Lower leg skin (tissue), 4 donors: Measurements from ENCODE around the gene ZNF341. TPM values are rescaled to one million over a fixed set of nuclear protein-coding genes. Genes with fewer than 3 reads are reported as not detected.

Experiments used
- DNase-seq, 2 donors: peaks; one replicate each; pipeline ENCODE4 v3.0.0-alpha.2; 2019; ENCODE audit warnings: low spot score in 2 of 2
- H3K4me3 ChIP-seq: fragments of 200-600 bp; sonication (generic); 2 replicates; pipeline ENCODE4 v1.5.1; 2017; ENCODE audit warnings: mild to moderate bottlenecking, low read depth; ENCODE audit not compliant: poor library complexity, severe bottlenecking
- POLR2A ChIP-seq, 2 donors: fragments of 450-650 bp; IDR thresholded peaks; one replicate each; pipeline ENCODE4 v1.6.1; 2016 to 2017; ENCODE audit warnings: antibody characterized with exemption in 2 of 2, mild to moderate bottlenecking in 1 of 2, moderate library complexity in 1 of 2
- WGBS, 2 donors: methylation state at CpG; one replicate each; pipeline ENCODE4 v1.1.5; 2018; 5-methylcytosine and 5-hydroxymethylcytosine counted together
- intact Hi-C: fragments of 100-400 bp; cut with DNase I; formaldehyde crosslinking; loops from one replicate; pipeline ENCODE4 v1.15.0; 2023; ENCODE audit warnings: low total_unique reads
- total RNA-seq, 4 donors: library from RNA; depleted of rRNA; stranded (reverse); fragments of >200 nt; gene quantifications; one replicate each; pipeline ENCODE4 v1.1.0, GENCODE V29; 2016
- TF ChIP-seq, protein P1 (sequence below), 3 donors: fragments of 450-650 bp; IDR thresholded peaks; one replicate each; pipeline ENCODE4 v1.5.1; 2016; ENCODE audit warnings: antibody characterized with exemption in 3 of 3, mild to moderate bottlenecking in 3 of 3, moderate library complexity in 2 of 3

ZNF341 gene
- total RNA-seq, 4 donors from 2014 or later, result 3.5 to 5.4 (median 4.2) TPM

DNA sequence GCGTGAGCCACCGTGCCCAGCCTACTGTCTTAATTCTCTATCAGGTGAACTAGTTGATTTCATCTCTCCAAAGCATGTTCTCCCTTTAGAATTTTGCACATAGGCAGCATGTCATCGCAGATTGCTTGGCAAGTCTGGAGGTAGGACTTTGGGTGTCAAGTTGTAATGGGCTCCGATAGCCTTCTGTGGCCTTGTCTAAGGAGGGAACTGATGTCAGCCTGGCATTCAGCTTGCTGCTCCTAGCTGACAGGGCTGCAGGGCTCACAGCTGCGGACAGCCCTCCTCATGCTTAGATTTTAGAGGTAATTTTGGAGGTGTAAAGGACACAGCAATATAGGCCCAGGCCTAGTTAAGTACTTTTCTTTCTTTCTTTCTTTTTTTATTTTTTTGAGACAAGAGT lies 90.6 kb downstream of the ZNF341 start:
- WGBS, 2 donors, result 95 to 99% methylated on average over 5 of the region's 5 CpGs
- TF ChIP-seq POLR2A (IDR thresholded peaks at IDR 0.05), result no peak
- TF ChIP-seq, protein P1, sequence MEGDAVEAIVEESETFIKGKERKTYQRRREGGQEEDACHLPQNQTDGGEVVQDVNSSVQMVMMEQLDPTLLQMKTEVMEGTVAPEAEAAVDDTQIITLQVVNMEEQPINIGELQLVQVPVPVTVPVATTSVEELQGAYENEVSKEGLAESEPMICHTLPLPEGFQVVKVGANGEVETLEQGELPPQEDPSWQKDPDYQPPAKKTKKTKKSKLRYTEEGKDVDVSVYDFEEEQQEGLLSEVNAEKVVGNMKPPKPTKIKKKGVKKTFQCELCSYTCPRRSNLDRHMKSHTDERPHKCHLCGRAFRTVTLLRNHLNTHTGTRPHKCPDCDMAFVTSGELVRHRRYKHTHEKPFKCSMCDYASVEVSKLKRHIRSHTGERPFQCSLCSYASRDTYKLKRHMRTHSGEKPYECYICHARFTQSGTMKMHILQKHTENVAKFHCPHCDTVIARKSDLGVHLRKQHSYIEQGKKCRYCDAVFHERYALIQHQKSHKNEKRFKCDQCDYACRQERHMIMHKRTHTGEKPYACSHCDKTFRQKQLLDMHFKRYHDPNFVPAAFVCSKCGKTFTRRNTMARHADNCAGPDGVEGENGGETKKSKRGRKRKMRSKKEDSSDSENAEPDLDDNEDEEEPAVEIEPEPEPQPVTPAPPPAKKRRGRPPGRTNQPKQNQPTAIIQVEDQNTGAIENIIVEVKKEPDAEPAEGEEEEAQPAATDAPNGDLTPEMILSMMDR (IDR thresholded peaks at IDR 0.05), result no peak
- intact Hi-C loops, result no loop called here

DNA sequence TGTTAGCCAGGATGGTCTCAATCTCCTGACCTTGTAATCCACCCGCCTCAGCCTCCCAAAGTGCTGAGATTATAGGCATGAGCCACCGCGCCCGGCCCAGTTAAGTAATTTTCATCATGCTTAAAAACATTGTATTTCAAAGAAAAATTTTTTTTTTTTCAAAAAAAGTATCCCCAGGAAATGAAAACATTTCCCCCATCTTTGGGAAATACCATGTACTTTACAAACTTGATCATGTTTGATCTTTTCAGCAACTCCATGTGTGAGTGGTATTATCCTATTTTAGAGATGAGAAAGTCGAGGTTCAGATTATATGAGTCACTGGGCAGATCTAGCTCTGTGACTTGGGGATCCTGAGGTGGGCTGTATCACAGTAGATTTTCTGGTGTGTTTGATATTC lies 91.2 kb downstream of the ZNF341 start:
- H3K4me3 ChIP-seq, result no peak overlapping the region
- peak in 1 of 2 donors; percentile 46 for DNase-seq
- WGBS, 2 donors, result 96 to 97% methylated on average over 5 of the region's 5 CpGs
- TF ChIP-seq, protein P1 (IDR thresholded peaks at IDR 0.05), result no peak
- no peak for TF ChIP-seq POLR2A (IDR thresholded peaks at IDR 0.05)
- intact Hi-C loops, result no loop called here

More for the DNA sequence above, 90.6 kb downstream of the ZNF341 start:
- peak in 1 of 2 donors; percentile 72 for DNase-seq
- no peak overlapping the region for H3K4me3 ChIP-seq

DNA sequence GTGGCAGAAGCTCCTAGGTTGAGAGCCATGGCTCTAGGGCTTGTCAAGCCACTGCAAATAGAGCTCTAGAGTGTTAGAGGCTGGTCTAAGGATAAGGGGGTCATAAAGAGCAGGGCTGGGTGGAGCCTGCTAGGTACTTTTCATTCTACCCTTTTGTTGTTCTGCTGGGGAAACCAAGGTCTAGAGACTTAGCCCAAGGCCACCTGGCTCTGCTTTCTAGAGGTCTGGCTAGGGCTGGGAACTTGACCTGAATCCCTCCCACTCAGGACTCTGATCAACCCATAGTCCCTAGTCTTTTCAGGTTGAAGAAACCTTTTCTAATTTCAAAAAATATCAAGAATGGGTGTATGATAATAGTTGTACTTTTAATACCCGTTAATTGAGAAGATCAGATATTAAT lies 93.1 kb downstream of the ZNF341 start:
- intact Hi-C loops, result no loop called here
- WGBS, 2 donors, result 95 to 97% methylated on average over 1 of the region's 1 CpG
- TF ChIP-seq POLR2A (IDR thresholded peaks at IDR 0.05), result no peak
- TF ChIP-seq, protein P1 (IDR thresholded peaks at IDR 0.05), result no peak
- DNase-seq, result peak in 1 of 2 donors; percentile 20
- no peak overlapping the region for H3K4me3 ChIP-seq

DNA sequence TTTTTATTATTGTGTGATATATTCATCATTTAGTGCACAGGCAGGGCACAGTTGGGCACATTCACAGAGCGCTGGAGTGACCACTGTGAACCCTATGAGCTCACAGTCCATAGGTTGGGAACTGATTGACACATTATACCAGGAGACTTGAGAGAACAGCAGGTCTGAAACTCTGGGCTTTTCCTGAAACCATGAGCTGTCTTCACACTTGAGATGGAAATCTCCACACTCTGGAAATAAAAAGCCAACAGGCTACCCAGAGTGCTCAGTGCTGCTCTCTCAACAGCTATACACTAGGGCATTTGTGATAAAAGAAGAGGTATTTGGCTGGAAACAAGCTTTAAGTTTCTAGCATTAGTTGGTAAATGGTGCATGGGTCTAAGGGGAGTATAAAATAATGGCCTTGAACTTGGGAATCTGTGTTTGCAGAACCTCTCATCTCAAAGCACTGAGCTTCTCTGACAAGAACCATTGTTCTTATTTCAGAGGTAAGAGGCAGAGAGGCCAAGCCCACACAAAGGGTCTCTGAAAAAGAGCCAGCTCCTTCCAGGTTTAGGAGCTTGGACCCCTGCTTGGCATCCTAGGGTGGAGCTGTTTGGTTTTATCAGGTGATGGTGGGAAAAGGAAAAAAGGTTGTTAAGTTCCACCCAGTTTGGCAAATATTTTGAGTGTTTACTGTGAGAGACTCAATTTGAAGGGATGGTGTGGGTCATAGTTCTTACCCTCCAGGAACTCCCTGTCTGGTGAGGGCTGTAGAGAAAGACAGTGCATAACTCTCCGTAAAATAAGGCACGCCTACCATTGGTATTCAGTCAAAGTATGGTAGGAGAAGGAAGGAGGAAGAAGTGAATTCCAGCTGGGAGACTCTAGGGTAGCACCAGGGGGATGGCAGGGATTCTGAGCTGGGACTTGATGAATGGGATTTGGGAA lies 93.8 kb downstream of the ZNF341 start:
- 83 to 86% methylated on average over 3 of the region's 3 CpGs for WGBS, 2 donors
- H3K4me3 ChIP-seq, result no peak overlapping the region
- TF ChIP-seq, protein P1 (IDR thresholded peaks at IDR 0.05), result no peak
- no peak for TF ChIP-seq POLR2A (IDR thresholded peaks at IDR 0.05)
- DNase-seq, result peak in 1 of 2 donors; percentile 23
- intact Hi-C loops, result no loop called here

DNA sequence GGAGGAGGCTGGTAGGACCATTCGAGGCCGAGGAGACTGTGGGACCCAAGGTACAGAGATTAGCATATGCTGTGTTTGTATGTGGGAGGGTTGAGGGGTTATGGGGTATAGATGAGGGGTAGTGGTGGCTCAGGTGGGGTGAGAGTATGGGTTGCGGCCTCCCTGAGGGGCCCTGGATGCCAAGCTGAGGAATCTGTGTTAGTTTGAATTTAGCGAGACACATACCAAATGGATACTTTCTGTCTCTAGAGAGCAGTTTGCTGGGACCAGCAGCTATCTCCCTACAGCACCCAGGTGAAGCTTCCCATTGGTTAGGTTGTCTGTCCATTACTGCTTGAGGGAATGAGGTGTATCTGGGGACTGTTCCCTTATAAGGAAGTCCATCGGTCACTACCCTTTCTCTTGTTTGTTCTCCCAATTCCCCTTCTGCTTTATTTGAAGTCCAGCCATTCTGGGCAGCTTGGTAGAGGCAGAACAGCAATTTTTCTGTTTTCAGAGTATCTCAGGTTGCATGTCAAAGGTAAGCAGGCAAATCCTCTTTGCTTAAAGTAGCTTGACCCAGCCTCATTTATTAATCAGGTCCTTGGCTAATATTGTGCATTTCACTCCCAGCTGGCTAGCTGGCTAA lies 94.6 kb downstream of the ZNF341 start:
- no peak overlapping the region for H3K4me3 ChIP-seq
- TF ChIP-seq, protein P1 (IDR thresholded peaks at IDR 0.05), result no peak
- TF ChIP-seq POLR2A (IDR thresholded peaks at IDR 0.05), result no peak
- WGBS, 2 donors, result 88 to 89% methylated on average over 5 of the region's 5 CpGs
- intact Hi-C loops, result no loop called here
- DNase-seq, result peak in 1 of 2 donors; percentile 46
